IPS-NIHi7 (cell line): ENCODE data around the gene MLXIP.
A peak's percentile ranks its signal among the peaks of the same experiment; 100 is the strongest.
"Not testable (repeated sequence)": the region's sequence is repeated elsewhere in the genome, so short reads cannot be mapped to it uniquely, and the experiment has no call there.

ENCODE experiments used
- DNase-seq: peaks from one replicate; pipeline ENCODE4 v3.0.0; 2012; ENCODE audit warnings: mixed read lengths; ENCODE audit errors: extremely low spot score

Gene MLXIP

GRCh38 chr12:122054842-122055520, 23.6 kb upstream of the MLXIP start:
- DNase-seq: no peak

GRCh38 chr12:122056406-122056805, 22.1 kb upstream of the MLXIP start:
- DNase-seq: not testable (repeated sequence)

GRCh38 chr12:122057007-122057735, 21.4 kb upstream of the MLXIP start:
- DNase-seq: no peak

- DNase-seq: no peak
Measured at GRCh38 chr12:122057769-122058168, 20.8 kb upstream of the MLXIP start.

GRCh38 chr12:122058549-122059149, 19.9 kb upstream of the MLXIP start:
- DNase-seq: no peak

GRCh38 chr12:122059203-122059960, 19.2 kb upstream of the MLXIP start:
- no peak for DNase-seq

- DNase-seq: no peak
Measured at GRCh38 chr12:122060081-122060501, 18.5 kb upstream of the MLXIP start.

- DNase-seq: no peak
Measured at GRCh38 chr12:122061253-122061652, 17.3 kb upstream of the MLXIP start.

- DNase-seq: peak; percentile 59
Measured at GRCh38 chr12:122062832-122063693, 15.5 kb upstream of the MLXIP start.

- no peak for DNase-seq
Measured at GRCh38 chr12:122063694-122064024, 14.9 kb upstream of the MLXIP start.

- DNase-seq: peak; percentile 97
Measured at GRCh38 chr12:122064025-122064777, 14.4 kb upstream of the MLXIP start.

- DNase-seq: peak; percentile 62
Measured at GRCh38 chr12:122064780-122065588, 13.6 kb upstream of the MLXIP start.

GRCh38 chr12:122067548-122067947, 11.0 kb upstream of the MLXIP start:
- DNase-seq: no peak

- DNase-seq: no peak
Measured at GRCh38 chr12:122067966-122068365, 10.6 kb upstream of the MLXIP start.

GRCh38 chr12:122072031-122072970, 6.3 kb upstream of the MLXIP start:
- DNase-seq: no peak

GRCh38 chr12:122073815-122074214, 4.7 kb upstream of the MLXIP start:
- DNase-seq: no peak

- DNase-seq: no peak
Measured at GRCh38 chr12:122076743-122077495, 1.6 kb upstream of the MLXIP start.

GRCh38 chr12:122079033-122079531, 526 bp downstream of the MLXIP start:
- no peak for DNase-seq
